ENCODE results near the gene SLA2. TPM values are rescaled to one million over a fixed set of nuclear protein-coding genes. Genes with fewer than 3 reads are reported as not detected.

The SLA2 gene
- total RNA-seq, 1 experiment from 2014 or later: 0.51 TPM

GRCh38 chr20:36591854-36592641 lies 53.9 kb downstream of the SLA2 start:
- BruUV-seq (replicated peaks): no TSS peak
- Histone ChIP-seq H3K79me2 (ENCODE audit: low read length) (no peaks in the 10 kb centered on the region), H3K36me3 (ENCODE audit: low read depth, low read length) (peaks cover 12% of the 10 kb centered on the region; the same call in 1 of the 2 replicates), H3K27me3 (ENCODE audit: low read length) (no peaks in the 10 kb centered on the region), H2AFZ (ENCODE audit: low read length) (no peak overlapping the region), H3K4me3 (ENCODE audit: low read length) (no peak overlapping the region), H3K9me3 (ENCODE audit: low read length) (no peaks in the 10 kb centered on the region), H3K9me2 (replicated peaks; ENCODE audit: low read length) (no peaks in the 10 kb centered on the region), H3K4me2 (ENCODE audit: low read length) (no peak overlapping the region), H3K27ac (ENCODE audit: low read length) (no peak overlapping the region), H3F3A (ENCODE audit: low read length, unreplicated experiment) (peaks cover 3% of the 10 kb centered on the region), H3K4me1 (ENCODE audit: insufficient read depth, low read length) (no peaks in the 10 kb centered on the region), H3K9ac (ENCODE audit: low read length) (no peak overlapping the region), H4K20me1 (ENCODE audit: low read length) (no peaks in the 10 kb centered on the region)
- TF ChIP-seq EZH2 (IDR thresholded peaks at IDR 0.05; ENCODE audit: low read length, unreplicated experiment) (no peak), CTCF (conservative IDR thresholded peaks at IDR 0.05; ENCODE audit: low read depth, low read length) (peak; percentile 62)
- ChIA-PET CTCF (interaction anchor here (0.6 to 1.0 kb wide), 3 partner anchors 14 to 274 kb away, joined by 3 to 4 read pairs (median 3); partner anchors contain the start of gene RAB5IF), POLR2A (ENCODE audit: unreplicated experiment) (no interaction called here)
- ATAC-seq (no peak), DNase-seq (peak; percentile 38)
- intact Hi-C loops (cut with micrococcal nuclease): no loop called here

- BruUV-seq (replicated peaks): no TSS peak
- no peak overlapping the region for H3K9ac ChIP-seq (ENCODE audit: low read length)
- H3K27me3 ChIP-seq (ENCODE audit: low read length): no peaks in the 10 kb centered on the region
- POLR2A ChIA-PET (ENCODE audit: unreplicated experiment): no interaction called here
- H3K4me3 ChIP-seq (ENCODE audit: low read length): no peak overlapping the region
- peaks cover 3% of the 10 kb centered on the region for H3F3A ChIP-seq (ENCODE audit: low read length, unreplicated experiment)
- no peak overlapping the region for H3K4me2 ChIP-seq (ENCODE audit: low read length)
- no peaks in the 10 kb centered on the region for H3K9me2 ChIP-seq (replicated peaks; ENCODE audit: low read length)
- H3K79me2 ChIP-seq (ENCODE audit: low read length): no peaks in the 10 kb centered on the region
- intact Hi-C loops (cut with micrococcal nuclease): no loop called here
- CTCF ChIA-PET: interaction anchor here (0.6 kb wide), 1 partner anchor 275 kb away, joined by 3 read pairs; no protein-coding TSS in a partner anchor
- DNase-seq (no peak), ATAC-seq (no peak)
- H3K9me3 ChIP-seq (ENCODE audit: low read length): no peaks in the 10 kb centered on the region
- H4K20me1 ChIP-seq (ENCODE audit: low read length): no peaks in the 10 kb centered on the region
- TF ChIP-seq EZH2 (IDR thresholded peaks at IDR 0.05; ENCODE audit: low read length, unreplicated experiment): no peak
- TF ChIP-seq EZH2phosphoT487 (IDR thresholded peaks at IDR 0.05; ENCODE audit: borderline replicate concordance, low read length): no peak
- no peak for TF ChIP-seq CTCF (conservative IDR thresholded peaks at IDR 0.05; ENCODE audit: low read depth, low read length)
- H3K36me3 ChIP-seq (ENCODE audit: low read depth, low read length): peaks cover 12% of the 10 kb centered on the region; the same call in 1 of the 2 replicates
- H2AFZ ChIP-seq (ENCODE audit: low read length): no peak overlapping the region
- no peak overlapping the region for H3K27ac ChIP-seq (ENCODE audit: low read length)
- H3K4me1 ChIP-seq (ENCODE audit: insufficient read depth, low read length): no peaks in the 10 kb centered on the region
Observed at GRCh38 chr20:36591281-36591680, 54.7 kb downstream of the SLA2 start.

GRCh38 chr20:36587388-36588070 lies 58.5 kb downstream of the SLA2 start:
- Histone ChIP-seq H3K4me1 (ENCODE audit: insufficient read depth, low read length) (peaks cover 15% of the 10 kb centered on the region), H4K20me1 (ENCODE audit: low read length) (no peaks in the 10 kb centered on the region), H3K9ac (ENCODE audit: low read length) (no peak overlapping the region), H3K4me2 (ENCODE audit: low read length) (no peak overlapping the region), H3K4me3 (ENCODE audit: low read length) (no peak overlapping the region), H3K79me2 (ENCODE audit: low read length) (no peaks in the 10 kb centered on the region), H3K9me3 (ENCODE audit: low read length) (no peaks in the 10 kb centered on the region), H3K36me3 (ENCODE audit: low read depth, low read length) (peaks cover 12% of the 10 kb centered on the region; the same call in 1 of the 2 replicates), H2AFZ (ENCODE audit: low read length) (no peak overlapping the region), H3F3A (ENCODE audit: low read length, unreplicated experiment) (peaks cover 3% of the 10 kb centered on the region), H3K27me3 (ENCODE audit: low read length) (no peaks in the 10 kb centered on the region), H3K27ac (ENCODE audit: low read length) (no peak overlapping the region), H3K9me2 (replicated peaks; ENCODE audit: low read length) (no peaks in the 10 kb centered on the region)
- no peak for TF ChIP-seq CTCF (conservative IDR thresholded peaks at IDR 0.05; ENCODE audit: low read depth, low read length)
- no peak for TF ChIP-seq EZH2phosphoT487 (IDR thresholded peaks at IDR 0.05; ENCODE audit: borderline replicate concordance, low read length)
- TF ChIP-seq EZH2 (IDR thresholded peaks at IDR 0.05; ENCODE audit: low read length, unreplicated experiment): no peak
- ATAC-seq: no peak
- ChIA-PET POLR2A (ENCODE audit: unreplicated experiment) (no interaction called here), CTCF (no interaction called here)
- no peak for DNase-seq
- BruUV-seq (replicated peaks): no TSS peak
- intact Hi-C loops (cut with micrococcal nuclease): no loop called here
